ENCODE results near the gene RAD51B.

GRCh38 chr14:68181519-68182326 is 362.1 kb downstream of the RAD51B start:
- TF ChIP-seq EZH2 (IDR thresholded peaks at IDR 0.05) (no peak), POLR2AphosphoS5 (IDR thresholded peaks at IDR 0.05; ENCODE audit: borderline replicate concordance, low read depth, low read length) (no peak)
